ENCODE measurements around the gene WFIKKN1.
A peak's percentile ranks its signal among the peaks of the same experiment; 100 is the strongest.

WFIKKN1 gene

DNA sequence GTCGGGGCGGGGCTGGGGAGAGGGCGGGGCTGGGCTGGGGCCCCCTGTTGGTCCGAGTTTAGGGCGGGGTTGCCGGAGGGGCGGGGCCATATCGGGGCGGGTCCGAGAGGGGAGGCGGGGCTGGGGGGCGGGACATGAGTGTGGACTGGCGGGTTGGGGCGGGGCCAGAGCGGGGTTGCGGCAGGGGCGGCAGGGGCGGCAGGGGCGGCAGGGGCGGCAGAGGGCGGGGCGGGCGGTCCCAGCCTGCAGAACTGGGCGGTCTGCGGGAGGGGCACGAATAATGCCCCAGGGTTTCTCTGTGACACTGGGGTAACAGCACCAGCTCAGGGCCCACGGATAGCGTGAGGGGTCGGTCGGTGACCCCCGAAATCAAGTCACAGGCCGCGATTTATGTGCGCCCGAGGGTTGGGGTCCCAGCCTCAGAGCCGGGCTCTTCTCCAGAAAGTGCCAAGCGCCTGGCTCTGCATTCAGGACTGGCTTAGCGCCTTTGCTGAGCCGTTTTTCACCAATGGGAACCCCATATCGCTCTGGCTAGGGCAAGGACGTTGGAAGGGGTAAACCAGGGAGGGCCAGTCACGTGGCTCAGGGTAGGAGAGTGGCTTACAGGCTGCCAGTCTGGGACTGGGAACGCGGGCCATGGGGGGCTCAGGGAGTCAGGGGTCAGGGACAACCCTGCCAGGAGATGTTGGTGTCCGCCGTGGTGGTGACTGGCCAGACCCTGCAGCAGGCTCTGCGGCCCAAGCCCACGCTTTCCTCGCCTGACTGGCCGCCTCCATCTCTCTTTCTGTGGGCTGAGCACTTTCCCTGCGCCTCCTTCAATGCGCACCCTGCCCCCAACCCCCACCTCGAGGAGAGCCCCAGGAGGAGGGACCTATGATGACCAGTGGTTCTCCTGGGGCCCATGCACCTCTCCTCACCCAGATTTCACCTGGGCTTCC, 6.6 kb downstream of the WFIKKN1 start:
- DNase-seq (ENCODE audit: low spot score) = peak; percentile 56

DNA sequence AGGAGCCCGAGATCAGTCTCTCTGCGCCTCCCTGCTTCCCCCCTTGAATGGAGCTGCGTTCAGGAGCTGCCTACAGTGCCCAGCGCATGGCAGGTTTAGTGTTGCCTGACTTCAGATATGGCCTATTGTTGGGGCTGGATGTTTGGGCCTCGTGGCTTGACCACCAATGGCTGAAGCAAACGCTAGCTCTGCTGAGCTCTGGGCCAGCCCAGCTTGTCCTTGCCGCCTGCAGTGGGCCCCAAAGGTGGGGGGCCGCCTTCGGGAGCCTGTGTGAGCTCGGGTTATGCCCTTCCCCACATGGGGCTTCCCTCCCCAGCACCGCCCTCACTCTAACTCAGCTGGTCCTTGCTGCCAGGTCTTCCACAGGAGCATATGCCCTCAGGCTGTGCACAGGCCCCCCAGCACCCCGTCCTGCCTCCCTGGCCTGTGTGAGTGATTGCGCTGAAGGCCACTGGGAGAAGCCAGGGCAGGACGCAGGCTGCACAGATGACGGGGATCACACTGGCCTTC, 7.3 kb downstream of the WFIKKN1 start:
- no peak for DNase-seq (ENCODE audit: low spot score)

- no peak for DNase-seq (ENCODE audit: low spot score)
Observed at GRCh38 chr16:638836-639235, 8.1 kb downstream of the WFIKKN1 start.

GRCh38 chr16:640614-641013, 9.8 kb downstream of the WFIKKN1 start:
- DNase-seq (ENCODE audit: low spot score) = no peak

GRCh38 chr16:641326-642188, 10.8 kb downstream of the WFIKKN1 start, which contains the start of gene MCRIP2:
Gene MCRIP2 (plus strand): TSS chr16:641828. CDS start chr16:641992, 164 bp downstream.
- DNase-seq (ENCODE audit: low spot score) = peak; percentile 50

- DNase-seq (ENCODE audit: low spot score) = peak; percentile 53
Observed at GRCh38 chr16:642189-643049, 11.6 kb downstream of the WFIKKN1 start.

- no peak for DNase-seq (ENCODE audit: low spot score)
Observed at GRCh38 chr16:643050-643368, 12.2 kb downstream of the WFIKKN1 start.

GRCh38 chr16:644556-644955, 13.8 kb downstream of the WFIKKN1 start:
- no peak for DNase-seq (ENCODE audit: low spot score)

GRCh38 chr16:645852-646678, 15.3 kb downstream of the WFIKKN1 start:
- no peak for DNase-seq (ENCODE audit: low spot score)

GRCh38 chr16:646679-647172, 15.9 kb downstream of the WFIKKN1 start:
- DNase-seq (ENCODE audit: low spot score) = no peak

DNA sequence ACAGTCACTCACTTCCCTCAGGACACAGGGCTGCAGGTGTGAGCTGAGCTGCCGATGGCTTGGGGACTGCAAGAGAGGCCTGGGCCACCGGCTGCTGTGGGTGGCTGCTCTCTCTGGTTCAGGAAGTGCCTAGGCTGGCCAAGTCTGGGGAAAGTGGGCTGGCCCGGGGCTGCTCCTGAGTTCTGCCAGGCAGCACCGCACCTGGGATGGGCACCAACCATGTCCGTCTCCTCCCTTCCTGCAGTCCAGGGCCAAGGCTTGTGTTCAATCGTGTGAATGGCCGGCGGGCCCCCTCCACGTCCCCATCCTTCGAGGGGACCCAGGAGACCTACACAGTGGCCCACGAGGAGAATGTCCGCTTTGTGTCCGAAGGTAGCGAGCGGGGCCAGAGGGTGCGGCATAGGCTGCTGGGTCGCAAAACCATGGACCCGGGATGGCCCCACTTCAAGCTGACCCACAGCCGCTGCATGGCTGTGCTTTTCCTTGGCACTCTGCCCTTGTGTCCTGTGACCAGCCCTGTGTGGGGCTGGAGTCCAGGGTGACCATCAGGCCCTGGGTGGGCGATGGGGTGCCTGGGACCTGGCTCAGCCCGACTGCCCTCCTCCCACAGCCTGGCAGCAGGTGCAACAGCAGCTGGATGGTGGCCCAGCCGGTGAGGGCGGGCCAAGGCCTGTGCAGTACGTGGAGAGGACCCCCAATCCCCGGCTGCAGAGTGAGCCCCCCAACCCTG, 16.6 kb downstream of the WFIKKN1 start:
- no peak for DNase-seq (ENCODE audit: low spot score)

- DNase-seq (ENCODE audit: low spot score) = no peak
Observed at GRCh38 chr16:648071-648780, 17.4 kb downstream of the WFIKKN1 start.

GRCh38 chr16:648781-649589, 18.2 kb downstream of the WFIKKN1 start, which contains the start of gene WDR90:
Gene WDR90 (plus strand): TSS chr16:649365. CDS start chr16:649417, 52 bp downstream.
- peak; percentile 87 for DNase-seq (ENCODE audit: low spot score)

GRCh38 chr16:649631-650030, 18.8 kb downstream of the WFIKKN1 start:
- DNase-seq (ENCODE audit: low spot score) = no peak

DNA sequence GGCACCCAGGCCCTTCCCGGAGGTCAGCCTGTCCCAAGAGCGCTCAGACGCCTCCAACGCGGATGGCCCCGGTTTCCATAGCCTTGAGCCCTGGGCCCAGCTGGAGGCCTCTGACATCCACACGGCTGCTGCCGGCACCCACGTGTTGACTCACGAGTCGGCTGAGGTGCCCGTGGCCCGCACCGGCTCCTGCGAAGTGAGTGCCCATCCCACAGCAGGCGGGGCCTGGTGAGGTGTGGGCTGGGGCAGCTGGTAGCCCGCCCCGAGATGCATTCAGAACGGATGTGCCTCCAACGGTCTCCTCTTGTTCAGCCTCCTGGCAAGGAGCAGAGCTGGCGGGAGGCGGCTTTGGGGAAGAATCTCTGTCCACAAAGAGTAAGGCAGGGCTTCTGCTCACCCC, 21.1 kb downstream of the WFIKKN1 start:
- no peak for DNase-seq (ENCODE audit: low spot score)

DNA sequence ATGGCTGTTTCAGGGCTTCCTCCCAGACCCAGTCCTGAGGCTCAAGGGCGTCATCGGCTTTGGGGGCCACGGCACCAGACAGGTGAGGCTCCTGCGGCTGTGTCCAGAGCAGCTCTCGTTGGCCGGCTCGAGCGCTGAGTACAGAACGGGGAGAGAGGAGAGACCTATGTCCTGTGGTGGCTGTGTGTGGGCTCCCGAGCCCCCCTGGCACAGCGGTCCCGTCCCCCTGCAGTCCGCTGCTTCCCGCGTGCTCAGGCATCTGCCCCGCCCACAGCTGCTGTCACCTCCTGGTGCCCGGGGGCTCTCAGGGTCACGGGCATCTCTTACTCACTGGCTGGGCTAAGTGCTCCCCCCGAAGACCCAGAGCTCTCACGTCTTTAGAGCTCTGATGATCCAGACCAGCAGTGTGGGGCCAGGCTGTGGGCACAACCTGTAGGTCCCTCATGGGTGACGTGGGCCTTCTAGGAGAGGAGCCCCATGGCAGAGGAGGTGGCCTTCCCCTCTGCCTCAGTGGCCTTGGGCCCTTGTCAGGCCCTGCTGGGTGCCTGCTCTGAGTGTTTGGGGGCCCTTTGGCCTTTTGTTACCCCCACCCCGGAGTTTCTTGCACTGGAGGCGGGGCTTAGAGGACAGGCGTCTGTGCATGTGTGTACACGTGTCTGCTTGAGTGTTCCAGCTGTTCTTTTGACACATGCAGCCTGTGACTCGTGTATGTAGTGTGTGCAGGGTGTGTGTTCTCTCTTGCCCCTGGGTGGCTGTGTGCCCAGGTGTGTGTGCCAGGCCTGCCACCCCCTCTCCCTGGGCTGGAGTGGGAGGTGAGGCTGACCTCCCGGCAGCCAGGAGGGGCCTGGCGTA, 21.9 kb downstream of the WFIKKN1 start:
- no peak for DNase-seq (ENCODE audit: low spot score)

DNA sequence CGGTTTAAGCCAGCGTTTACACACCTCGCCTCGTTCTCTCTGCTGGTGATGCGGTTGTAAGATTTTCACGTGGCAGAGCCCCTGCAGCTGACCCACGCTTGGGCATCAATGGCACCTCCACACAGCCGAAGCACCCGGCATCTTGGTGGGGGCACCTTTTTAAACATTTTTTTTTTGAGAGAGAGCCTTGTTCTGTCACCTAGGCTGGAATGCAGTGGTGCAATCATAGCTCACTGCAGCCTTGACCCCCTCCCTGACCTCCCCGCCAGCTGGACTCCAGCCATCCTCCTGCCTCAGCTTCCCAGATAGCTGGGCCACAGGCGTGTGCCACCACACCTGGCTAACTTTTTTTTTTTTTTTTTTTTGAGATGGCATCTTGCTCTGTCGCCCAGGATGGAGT, 23.2 kb downstream of the WFIKKN1 start:
- DNase-seq (ENCODE audit: low spot score) = no peak
